Stimulated activated naive CD8-positive, alpha-beta T cell treated with anti-CD3 and anti-CD28 coated beads, Interleukin-15, amount 100 ng/mL, for 72 hours (primary cell): ENCODE results near the gene POLR1C.
"Not testable (repeated sequence)": the region's sequence is repeated elsewhere in the genome, so short reads cannot be mapped to it uniquely, and the experiment has no call there.

ENCODE experiments used
- ATAC-seq: fragments of 150-1000 bp; cut with Tn5 transposase; 2 replicates; pipeline ENCODE4 v1.10.0; 2021; ENCODE audit warnings: mild to moderate bottlenecking, moderate library complexity
- DNase-seq, 2 donors: peaks; one replicate each; pipeline ENCODE4 v3.0.0; 2021 to 2022
- H3K27ac Mint-ChIP-seq, 2 donors: one replicate each; pipeline ENCODE4 v1.8.0; 2022; ENCODE audit warnings: mild to moderate bottlenecking in 2 of 2, mixed read lengths in 2 of 2, moderate library complexity in 2 of 2
- H3K27me3 Mint-ChIP-seq: one replicate; pipeline ENCODE4 v1.8.0; 2022; ENCODE audit warnings: mixed read lengths
- H3K4me1 Mint-ChIP-seq: one replicate; pipeline ENCODE4 v1.8.0; 2022; ENCODE audit warnings: mild to moderate bottlenecking, mixed read lengths
- H3K4me3 Mint-ChIP-seq, 2 donors: one replicate each; pipeline ENCODE4 v1.8.0; 2022; ENCODE audit warnings: mild to moderate bottlenecking in 2 of 2, mixed read lengths in 2 of 2, moderate library complexity in 1 of 2
- H3K9me3 Mint-ChIP-seq, 2 donors: one replicate each; pipeline ENCODE4 v1.8.0; 2022; ENCODE audit warnings: mixed read lengths in 2 of 2

Gene POLR1C

DNA sequence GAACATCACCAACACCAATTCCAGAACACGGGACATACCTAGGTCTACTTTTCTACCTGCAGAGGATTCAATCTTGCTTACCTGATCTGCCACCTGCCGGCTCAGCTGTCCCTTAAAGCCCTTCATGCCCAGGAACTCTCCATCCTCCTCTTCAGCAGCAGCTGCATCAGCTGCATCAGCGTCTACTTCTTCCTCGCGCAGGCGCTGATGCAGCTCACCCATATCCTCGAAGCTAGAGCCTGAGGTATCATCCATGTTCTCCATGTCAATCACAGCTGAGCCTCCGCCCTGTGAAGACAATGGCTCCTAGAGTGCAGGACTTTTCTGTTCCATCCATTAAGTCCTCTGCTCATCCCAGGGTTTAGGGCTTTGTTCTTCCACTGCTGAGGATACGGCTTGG lies 1.1 kb upstream of the POLR1C start:
- peaks cover 22% of the 10 kb centered on the region for H3K4me1 Mint-ChIP-seq
- DNase-seq = no peak
- ATAC-seq = no peak
- H3K4me3 Mint-ChIP-seq = no peak overlapping the region
- no peak overlapping the region for H3K27ac Mint-ChIP-seq
- H3K27me3 Mint-ChIP-seq = no peaks in the 10 kb centered on the region
- H3K9me3 Mint-ChIP-seq = no peaks in the 10 kb centered on the region

- no peaks in the 10 kb centered on the region for H3K9me3 Mint-ChIP-seq
- no peak overlapping the region for H3K4me3 Mint-ChIP-seq
- peaks cover 21% of the 10 kb centered on the region for H3K4me1 Mint-ChIP-seq
- H3K27me3 Mint-ChIP-seq = no peaks in the 10 kb centered on the region
- DNase-seq (no peak), ATAC-seq (no peak)
- H3K27ac Mint-ChIP-seq = no peak overlapping the region
These were observed 557 bp upstream of the POLR1C start for GRCh38 chr6:43516367-43516696.

- Mint-ChIP-seq H3K4me3 (no peak overlapping the region), H3K9me3 (no peaks in the 10 kb centered on the region), H3K4me1 (peaks cover 21% of the 10 kb centered on the region), H3K27me3 (no peaks in the 10 kb centered on the region), H3K27ac (no peak overlapping the region)
- DNase-seq (no peak), ATAC-seq (peak; percentile 22)
These were observed 842 bp downstream of the POLR1C start for GRCh38 chr6:43517505-43518357.

GRCh38 chr6:43520097-43520496 lies 3.2 kb downstream of the POLR1C start:
- Mint-ChIP-seq H3K4me3 (no peak overlapping the region), H3K4me1 (peaks cover 13% of the 10 kb centered on the region), H3K9me3 (no peaks in the 10 kb centered on the region), H3K27me3 (no peaks in the 10 kb centered on the region), H3K27ac (no peak overlapping the region)
- DNase-seq (no peak), ATAC-seq (no peak)

DNA sequence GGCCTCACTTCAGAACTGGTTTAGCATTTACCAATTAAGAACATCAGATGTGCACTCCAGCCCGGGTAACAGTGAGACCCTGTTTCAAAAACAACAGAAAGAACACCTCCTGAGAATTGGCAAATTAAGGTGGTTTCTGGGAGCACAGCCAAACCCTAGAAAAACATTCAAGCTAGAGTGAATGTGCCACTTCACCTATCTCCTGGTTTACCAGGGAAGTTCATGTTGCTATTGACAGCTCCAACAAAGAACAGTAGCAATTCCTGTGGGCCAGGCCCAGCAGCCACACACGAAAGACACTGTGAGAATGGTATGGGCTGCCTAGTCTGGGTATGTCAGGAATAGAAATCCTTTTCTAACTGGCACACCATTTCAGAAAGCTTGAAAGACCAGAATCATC lies 4.9 kb downstream of the POLR1C start:
- Mint-ChIP-seq H3K27me3 (no peaks in the 10 kb centered on the region), H3K27ac (no peak overlapping the region), H3K4me3 (no peak overlapping the region), H3K9me3 (no peaks in the 10 kb centered on the region), H3K4me1 (no peaks in the 10 kb centered on the region)
- no peak for ATAC-seq
- DNase-seq = no peak

DNA sequence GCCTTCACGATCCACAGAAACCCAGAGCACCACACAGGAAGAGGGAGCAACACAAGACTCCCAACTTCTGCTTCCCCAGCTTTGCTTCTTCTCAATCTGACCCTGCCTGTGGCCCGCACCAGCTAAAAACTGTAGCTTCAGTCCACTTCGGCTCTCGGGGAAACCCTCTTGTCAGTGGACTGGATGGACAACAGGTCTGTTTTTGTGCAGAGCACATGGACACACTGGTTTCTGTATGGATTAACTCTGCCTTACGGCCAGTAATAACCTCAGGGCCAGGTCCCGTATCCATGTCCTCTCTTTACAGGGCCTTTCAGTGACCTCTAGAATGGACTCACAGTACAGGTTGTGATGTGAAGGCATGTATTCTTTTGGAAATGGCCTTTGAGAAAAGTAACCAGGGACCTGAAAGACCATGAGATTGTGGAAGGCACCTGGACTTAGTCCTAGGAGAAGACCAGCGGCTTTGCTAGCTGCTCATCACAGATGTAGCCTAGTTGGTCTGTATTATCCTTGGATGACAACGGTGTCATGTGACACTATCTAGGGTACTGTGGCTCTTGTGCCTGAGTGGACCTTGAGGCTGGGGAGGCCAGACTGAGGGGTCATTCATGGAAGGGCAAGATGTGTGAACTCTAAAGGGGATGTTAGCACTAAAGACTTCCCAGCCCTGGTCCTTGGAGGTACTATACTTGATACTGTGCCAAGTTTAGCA lies 5.8 kb downstream of the POLR1C start:
- ATAC-seq = peak; percentile 25
- no peaks in the 10 kb centered on the region for H3K27me3 Mint-ChIP-seq
- no peaks in the 10 kb centered on the region for H3K4me1 Mint-ChIP-seq
- no peak overlapping the region for H3K4me3 Mint-ChIP-seq
- no peak for DNase-seq
- H3K9me3 Mint-ChIP-seq = no peaks in the 10 kb centered on the region
- H3K27ac Mint-ChIP-seq = no peak overlapping the region

- Mint-ChIP-seq H3K9me3 (no peaks in the 10 kb centered on the region), H3K27ac (no peak overlapping the region), H3K4me3 (no peak overlapping the region), H3K4me1 (no peaks in the 10 kb centered on the region), H3K27me3 (no peaks in the 10 kb centered on the region)
- ATAC-seq = no peak
- no peak for DNase-seq
These were observed 6.4 kb downstream of the POLR1C start for GRCh38 chr6:43523284-43523683.

- Mint-ChIP-seq H3K27ac (peak overlapping the region in 1 of 2 donors; percentile 41), H3K9me3 (no peaks in the 10 kb centered on the region), H3K27me3 (no peaks in the 10 kb centered on the region), H3K4me1 (no peaks in the 10 kb centered on the region), H3K4me3 (no peak overlapping the region)
- DNase-seq (no peak), ATAC-seq (no peak)
These were observed 7.6 kb downstream of the POLR1C start for GRCh38 chr6:43524483-43524961.

GRCh38 chr6:43532201-43532600 lies 15.3 kb downstream of the POLR1C start:
- DNase-seq (no peak), ATAC-seq (no peak)
- Mint-ChIP-seq H3K9me3 (no peaks in the 10 kb centered on the region), H3K27me3 (no peaks in the 10 kb centered on the region), H3K27ac (no peak overlapping the region), H3K4me1 (no peaks in the 10 kb centered on the region), H3K4me3 (no peak overlapping the region)

DNA sequence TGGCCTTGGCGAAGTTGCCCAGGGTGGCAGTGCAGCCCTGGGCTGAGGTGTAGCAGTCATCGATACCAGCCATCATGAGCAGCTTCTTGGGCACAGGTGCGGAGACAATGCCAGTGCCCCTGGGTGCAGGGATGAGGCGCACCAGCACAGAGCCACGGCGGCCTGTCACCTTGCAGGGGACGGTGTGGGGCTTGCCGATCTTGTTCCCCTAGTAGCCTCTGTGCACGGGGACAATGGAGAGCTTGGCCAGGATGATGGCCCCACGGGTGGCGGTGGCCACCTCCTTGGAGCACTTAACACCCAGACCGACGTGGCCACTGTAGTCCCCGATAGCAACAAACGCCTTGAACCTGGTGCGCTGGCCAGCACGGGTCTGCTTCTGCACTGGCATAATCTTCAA lies 22.1 kb downstream of the POLR1C start:
- not testable (repeated sequence) for H3K27me3 Mint-ChIP-seq, H3K4me1 Mint-ChIP-seq, H3K27ac Mint-ChIP-seq, ATAC-seq, H3K4me3 Mint-ChIP-seq, DNase-seq, H3K9me3 Mint-ChIP-seq

DNA sequence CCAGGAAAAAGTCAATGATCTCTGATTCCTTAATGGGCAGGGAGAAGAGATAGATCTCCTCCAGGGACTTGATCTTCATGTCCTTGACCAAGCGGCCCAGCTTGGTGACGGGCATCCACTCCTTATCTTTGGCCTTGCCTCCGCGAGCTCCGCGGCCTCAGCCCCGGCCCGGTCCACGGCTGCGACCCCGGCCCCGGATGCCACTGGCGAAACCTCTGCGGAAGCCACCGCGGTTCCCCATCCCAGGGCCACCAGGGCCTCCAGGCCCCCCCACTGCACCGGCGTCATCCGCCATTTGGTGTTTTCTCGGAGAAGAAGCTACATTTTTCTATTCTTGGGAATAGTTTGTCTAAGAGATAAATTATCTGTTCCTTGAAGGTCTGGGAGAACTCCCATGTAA lies 22.5 kb downstream of the POLR1C start:
- not testable (repeated sequence) for H3K4me3 Mint-ChIP-seq, H3K27me3 Mint-ChIP-seq, ATAC-seq, H3K9me3 Mint-ChIP-seq, H3K4me1 Mint-ChIP-seq, H3K27ac Mint-ChIP-seq, DNase-seq

- Mint-ChIP-seq H3K4me1 (no peaks in the 10 kb centered on the region), H3K27ac (peak overlapping the region in 1 of 2 donors; percentile 85), H3K27me3 (no peaks in the 10 kb centered on the region), H3K4me3 (no peak overlapping the region), H3K9me3 (no peaks in the 10 kb centered on the region)
- ATAC-seq = no peak
- no peak for DNase-seq
These were observed 23.6 kb downstream of the POLR1C start for GRCh38 chr6:43540507-43540906.

- ATAC-seq = no peak
- no peak overlapping the region for H3K4me3 Mint-ChIP-seq
- no peaks in the 10 kb centered on the region for H3K9me3 Mint-ChIP-seq
- no peaks in the 10 kb centered on the region for H3K4me1 Mint-ChIP-seq
- no peak overlapping the region for H3K27ac Mint-ChIP-seq
- DNase-seq = no peak
- no peaks in the 10 kb centered on the region for H3K27me3 Mint-ChIP-seq
These were observed 25.0 kb downstream of the POLR1C start for GRCh38 chr6:43541774-43542471.

- no peak for DNase-seq
- Mint-ChIP-seq H3K9me3 (no peaks in the 10 kb centered on the region), H3K27me3 (no peaks in the 10 kb centered on the region), H3K4me3 (no peak overlapping the region), H3K27ac (peak overlapping the region in 1 of 2 donors; percentile 19), H3K4me1 (no peaks in the 10 kb centered on the region)
- no peak for ATAC-seq
These were observed 27.6 kb downstream of the POLR1C start for GRCh38 chr6:43544461-43544860.

DNA sequence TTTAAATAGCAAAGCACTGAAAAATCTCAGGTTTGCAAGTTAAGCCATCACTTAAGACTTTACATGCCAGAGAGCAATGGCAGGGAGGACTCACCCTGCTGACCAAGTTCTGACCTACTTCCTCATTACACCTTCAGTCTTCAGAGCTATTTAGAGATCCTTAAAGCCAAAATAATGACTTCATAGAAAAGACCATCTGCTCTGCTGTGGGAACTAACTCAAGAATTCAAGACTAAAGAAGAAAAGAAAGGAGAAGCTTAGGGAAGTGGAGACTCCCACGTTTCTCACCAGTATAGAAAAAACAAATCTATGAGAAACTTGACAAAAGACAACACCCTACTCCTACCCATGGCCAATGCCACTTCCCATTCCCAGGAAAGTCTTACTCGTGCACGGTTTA lies 30.3 kb downstream of the POLR1C start:
- H3K4me3 Mint-ChIP-seq = no peak overlapping the region
- no peak overlapping the region for H3K27ac Mint-ChIP-seq
- H3K9me3 Mint-ChIP-seq = no peaks in the 10 kb centered on the region
- DNase-seq (no peak), ATAC-seq (no peak)
- no peaks in the 10 kb centered on the region for H3K4me1 Mint-ChIP-seq
- H3K27me3 Mint-ChIP-seq = no peaks in the 10 kb centered on the region

DNA sequence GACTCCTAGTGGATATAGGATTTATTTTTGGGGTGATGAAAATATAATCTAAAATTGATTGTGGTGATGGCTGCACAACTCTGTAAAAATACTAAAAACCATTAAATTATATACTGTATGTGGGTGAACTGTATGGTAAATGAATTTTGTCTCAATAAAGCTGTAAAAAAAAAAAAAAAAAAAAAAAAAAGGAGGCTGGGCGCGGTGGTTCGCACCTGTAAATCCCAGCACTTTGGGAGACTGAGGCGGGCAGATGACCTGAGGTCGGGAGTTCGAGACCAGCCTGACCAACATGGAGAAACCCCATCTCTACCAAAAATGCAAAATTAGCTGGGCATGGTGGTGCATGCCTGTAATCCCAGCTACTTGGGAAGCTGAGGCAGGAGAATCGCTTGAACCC lies 40.7 kb downstream of the POLR1C start:
- ATAC-seq, H3K9me3 Mint-ChIP-seq: not testable (repeated sequence)

More for the DNA sequence above, 40.7 kb downstream of the POLR1C start:
- not testable (repeated sequence) for DNase-seq, H3K27ac Mint-ChIP-seq, H3K27me3 Mint-ChIP-seq, H3K4me3 Mint-ChIP-seq, H3K4me1 Mint-ChIP-seq
